GM06990 (cell line): ENCODE measurements around the gene DHX57.
"Not testable (repeated sequence)": the region's sequence is repeated elsewhere in the genome, so short reads cannot be mapped to it uniquely, and the experiment has no call there.

Experiments
- DNase-seq: peaks from one replicate; pipeline ENCODE4 v3.0.0-alpha.2; 2011; ENCODE audit not compliant: insufficient read length; ENCODE audit errors: extremely low read depth
- H3K27me3 ChIP-seq: replicated peaks from 2 replicates; pipeline ENCODE4 v1.6.0; 2011; ENCODE audit warnings: low read length; ENCODE audit not compliant: control insufficient read depth, insufficient read depth
- H3K36me3 ChIP-seq: 2 replicates; pipeline ENCODE4 v1.5.1; 2011; ENCODE audit warnings: low read length; ENCODE audit not compliant: control insufficient read depth, insufficient read depth
- H3K4me3 ChIP-seq: replicated peaks from 2 replicates; pipeline ENCODE4 v1.5.1; 2011; ENCODE audit warnings: low read depth, mild to moderate bottlenecking, control low read depth, low read length
- TF ChIP-seq, protein P1 (sequence below): IDR thresholded peaks from 2 replicates; pipeline ENCODE4 v1.5.1; 2011; ENCODE audit warnings: low read length, control low read depth, mild to moderate bottlenecking, inconsistent platforms; ENCODE audit not compliant: insufficient read depth, poor library complexity, severe bottlenecking

The DHX57 gene

DNA sequence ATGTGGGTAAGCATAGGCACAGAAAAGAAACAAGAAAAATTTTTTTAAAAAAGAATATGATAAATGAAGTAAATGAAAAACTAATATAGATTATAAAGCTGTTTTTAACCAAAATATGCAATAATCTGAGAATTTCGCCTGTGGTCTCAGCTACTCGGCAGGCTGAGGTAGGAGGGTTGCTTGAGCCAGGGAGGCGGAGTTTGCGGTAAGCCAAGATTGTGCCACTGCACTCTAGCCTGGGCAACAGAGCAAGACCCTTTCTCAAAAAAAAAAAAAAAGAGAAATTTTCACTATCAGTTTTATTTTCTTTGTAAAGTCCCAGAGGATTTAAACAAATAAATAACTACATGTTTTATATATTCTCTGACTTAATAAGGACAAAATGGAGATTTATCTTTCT, 47.3 kb downstream of the DHX57 start:
- TF ChIP-seq, protein P1, sequence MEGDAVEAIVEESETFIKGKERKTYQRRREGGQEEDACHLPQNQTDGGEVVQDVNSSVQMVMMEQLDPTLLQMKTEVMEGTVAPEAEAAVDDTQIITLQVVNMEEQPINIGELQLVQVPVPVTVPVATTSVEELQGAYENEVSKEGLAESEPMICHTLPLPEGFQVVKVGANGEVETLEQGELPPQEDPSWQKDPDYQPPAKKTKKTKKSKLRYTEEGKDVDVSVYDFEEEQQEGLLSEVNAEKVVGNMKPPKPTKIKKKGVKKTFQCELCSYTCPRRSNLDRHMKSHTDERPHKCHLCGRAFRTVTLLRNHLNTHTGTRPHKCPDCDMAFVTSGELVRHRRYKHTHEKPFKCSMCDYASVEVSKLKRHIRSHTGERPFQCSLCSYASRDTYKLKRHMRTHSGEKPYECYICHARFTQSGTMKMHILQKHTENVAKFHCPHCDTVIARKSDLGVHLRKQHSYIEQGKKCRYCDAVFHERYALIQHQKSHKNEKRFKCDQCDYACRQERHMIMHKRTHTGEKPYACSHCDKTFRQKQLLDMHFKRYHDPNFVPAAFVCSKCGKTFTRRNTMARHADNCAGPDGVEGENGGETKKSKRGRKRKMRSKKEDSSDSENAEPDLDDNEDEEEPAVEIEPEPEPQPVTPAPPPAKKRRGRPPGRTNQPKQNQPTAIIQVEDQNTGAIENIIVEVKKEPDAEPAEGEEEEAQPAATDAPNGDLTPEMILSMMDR: no peak
- no peak for DNase-seq
- H3K27me3 ChIP-seq: no peaks in the 10 kb centered on the region
- H3K4me3 ChIP-seq: no peak overlapping the region
- no peaks in the 10 kb centered on the region for H3K36me3 ChIP-seq

DNA sequence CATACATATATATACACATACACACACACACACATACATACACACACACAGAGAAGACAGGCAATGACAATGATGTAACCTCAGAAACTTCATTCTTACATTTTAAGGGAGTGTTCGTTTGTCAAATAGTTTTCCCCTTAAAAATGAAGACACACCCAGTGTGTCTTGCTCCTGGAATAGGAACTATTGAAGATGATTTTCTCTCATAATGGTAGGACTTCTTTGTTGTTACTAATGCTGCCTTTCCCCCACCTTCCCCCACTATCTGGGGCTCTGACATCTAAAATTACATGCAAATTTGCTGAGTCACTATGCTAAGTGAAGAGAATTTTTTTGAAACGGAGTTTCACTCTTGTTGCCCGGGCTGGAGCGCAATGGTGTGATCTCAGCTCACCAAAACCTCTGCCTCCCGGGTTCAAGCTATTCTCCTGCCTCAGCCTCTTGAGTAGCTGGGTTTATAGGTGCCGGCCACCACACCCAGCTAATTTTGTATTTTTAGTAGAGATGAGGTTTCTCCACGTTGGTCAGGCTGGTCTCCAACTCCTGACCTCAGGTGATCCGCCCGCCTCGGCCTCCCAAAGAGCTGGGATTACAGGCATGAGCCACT, 48.1 kb downstream of the DHX57 start:
- H3K27me3 ChIP-seq, H3K36me3 ChIP-seq, H3K4me3 ChIP-seq, DNase-seq: not testable (repeated sequence)

DNA sequence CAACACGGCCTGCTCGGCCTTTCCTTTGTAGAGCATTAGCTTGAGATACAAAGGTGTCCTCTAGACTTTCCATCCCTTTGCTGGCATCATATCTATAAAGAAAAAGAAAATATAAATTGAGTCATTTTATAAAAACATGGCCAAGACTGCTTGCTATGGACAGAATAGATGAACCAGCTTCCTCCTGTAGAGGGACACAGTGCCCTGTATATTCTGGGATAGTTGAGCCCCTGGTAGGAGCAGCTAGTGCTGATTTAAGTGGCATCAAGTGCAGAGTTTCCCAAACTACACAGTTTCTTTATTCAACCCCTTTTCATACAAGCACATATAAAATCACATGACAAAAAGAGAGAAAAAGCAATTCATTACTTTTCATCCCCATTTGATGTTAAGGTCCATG, 49.8 kb downstream of the DHX57 start:
- no peaks in the 10 kb centered on the region for H3K27me3 ChIP-seq
- peaks cover 2% of the 10 kb centered on the region for H3K36me3 ChIP-seq
- DNase-seq: no peak
- H3K4me3 ChIP-seq: no peak overlapping the region
- TF ChIP-seq, protein P1: no peak

DNA sequence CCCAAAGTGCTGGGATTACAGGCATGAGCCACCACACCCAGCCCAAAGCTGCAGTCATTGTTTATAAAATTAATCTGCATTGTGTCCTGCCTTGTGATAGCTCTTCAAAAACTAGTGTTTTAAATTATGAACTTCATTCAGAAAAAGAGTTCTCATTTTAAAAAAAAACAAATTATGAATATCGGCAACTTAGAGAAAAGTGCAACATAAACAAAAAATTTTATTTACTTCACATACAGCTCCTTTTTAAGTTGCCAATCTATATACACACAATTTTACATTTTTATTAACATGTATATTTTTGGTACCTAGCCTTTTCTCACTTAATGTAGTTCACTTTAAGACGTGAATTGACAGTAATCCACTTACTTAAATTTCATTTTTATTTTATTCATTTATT, 50.8 kb downstream of the DHX57 start:
- TF ChIP-seq, protein P1: no peak
- Histone ChIP-seq H3K27me3 (no peaks in the 10 kb centered on the region), H3K4me3 (no peak overlapping the region), H3K36me3 (peaks cover 2% of the 10 kb centered on the region)
- no peak for DNase-seq

DNA sequence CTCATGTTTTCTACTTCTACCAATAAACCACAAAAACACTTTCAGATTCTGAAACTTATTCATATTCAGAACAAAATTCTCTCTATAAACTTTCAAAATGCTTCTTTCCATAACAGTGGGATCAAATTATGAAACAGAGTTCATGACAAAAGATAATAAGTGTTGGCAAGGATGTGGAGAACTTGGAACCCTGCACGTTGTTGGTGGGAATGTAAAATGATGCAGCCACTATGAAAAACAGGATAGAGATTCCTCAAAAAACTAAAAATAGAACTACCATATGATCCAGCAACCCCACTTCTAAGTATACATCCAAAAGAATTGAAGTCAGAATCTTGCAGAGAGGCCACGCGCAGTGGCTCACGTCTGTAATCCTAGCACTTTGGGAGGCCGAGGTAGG, 52.3 kb downstream of the DHX57 start:
- DNase-seq: no peak
- Histone ChIP-seq H3K36me3 (peaks cover 4% of the 10 kb centered on the region), H3K4me3 (no peak overlapping the region), H3K27me3 (no peaks in the 10 kb centered on the region)
- TF ChIP-seq, protein P1: no peak

DNA sequence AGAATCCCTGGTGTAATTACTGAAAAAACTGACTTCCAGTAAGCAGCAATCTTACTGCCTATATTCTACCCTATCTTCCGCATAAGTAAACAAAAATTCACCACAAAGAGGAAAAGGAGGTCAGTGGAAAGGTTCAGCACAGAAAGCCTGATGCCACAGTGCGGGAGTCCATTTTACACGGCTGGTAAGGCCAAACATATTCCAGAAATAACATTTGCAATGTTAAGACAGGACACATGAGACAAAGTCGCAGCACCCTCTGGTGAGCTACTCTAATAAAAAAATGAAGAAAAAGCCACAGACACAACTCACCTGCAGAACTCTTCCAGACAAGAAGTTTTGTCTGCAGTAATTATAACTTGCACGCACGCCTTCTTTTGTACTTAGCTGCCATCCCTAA, 57.2 kb downstream of the DHX57 start:
- TF ChIP-seq, protein P1: no peak
- Histone ChIP-seq H3K4me3 (no peak overlapping the region), H3K36me3 (peaks cover 8% of the 10 kb centered on the region), H3K27me3 (no peaks in the 10 kb centered on the region)
- no peak for DNase-seq
